HepG2 (cell line): ENCODE data around the gene MTARC1. TPM values are rescaled to one million over a fixed set of nuclear protein-coding genes. Genes with fewer than 3 reads are reported as not detected.

Experiments used
- ATRX ChIP-seq: sonication (generic); formaldehyde crosslinking; IDR thresholded peaks from 2 replicates; pipeline ENCODE4 v1.4.0; 2020; ENCODE audit warnings: missing genetic modification reagents, borderline replicate concordance
- CC2D1A ChIP-seq: sonication (generic); formaldehyde crosslinking; IDR thresholded peaks from 2 replicates; pipeline ENCODE4 v1.8.1; 2023; ENCODE audit warnings: mild to moderate bottlenecking, missing genetic modification reagents
- CEBPB ChIP-seq: IDR thresholded peaks from 2 replicates; pipeline ENCODE4 v1.6.1; 2011; ENCODE audit warnings: low read depth, low read length, improper control_type of control experiment, borderline replicate concordance
- ESRRA ChIP-seq: sonication (generic); formaldehyde crosslinking; IDR thresholded peaks from 2 replicates; pipeline ENCODE4 v1.5.1; 2020; ENCODE audit warnings: mild to moderate bottlenecking, low read depth, missing genetic modification reagents
- HBP1 ChIP-seq: IDR thresholded peaks from 2 replicates; pipeline ENCODE4 v1.6.1; 2016; ENCODE audit warnings: low read depth, control low read depth
- HIVEP1 ChIP-seq: sonication (generic); formaldehyde crosslinking; IDR thresholded peaks from 2 replicates; pipeline ENCODE4 v1.4.0; 2020; ENCODE audit warnings: mild to moderate bottlenecking, missing genetic modification reagents
- HMG20B ChIP-seq: conservative IDR thresholded peaks from 2 replicates; pipeline ENCODE4 v1.6.1; 2016; ENCODE audit warnings: missing genetic modification reagents, missing compliant biosample characterization
- KLF16 ChIP-seq, 2 experiments: sonication (generic) in 1 of 2; formaldehyde crosslinking in 1 of 2; IDR thresholded peaks; 2 replicates each; pipeline versions ENCODE4 v1.6.1 to v1.8.0; 2016 to 2023; ENCODE audit warnings: missing genetic modification reagents in 2 of 2, missing compliant biosample characterization in 1 of 2
- MTA1 ChIP-seq: sonication (generic); formaldehyde crosslinking; IDR thresholded peaks from 2 replicates; pipeline ENCODE4 v1.4.0; 2020; ENCODE audit warnings: missing genetic modification reagents, mild to moderate bottlenecking, borderline replicate concordance
- MTA3 ChIP-seq: sonication (generic); formaldehyde crosslinking; IDR thresholded peaks from 2 replicates; pipeline ENCODE4 v1.4.0; 2020; ENCODE audit warnings: missing genetic modification reagents
- NR2F6 ChIP-seq, 2 experiments: IDR thresholded peaks; 2 replicates each; pipeline ENCODE4 v1.6.1; 2016; ENCODE audit warnings: antibody characterized with exemption in 1 of 2, mild to moderate bottlenecking in 1 of 2
- RAD21 ChIP-seq: fragments of 450-650 bp; formaldehyde crosslinking; IDR thresholded peaks from 2 replicates; pipeline ENCODE4 v1.5.0; 2020; ENCODE audit warnings: mild to moderate bottlenecking
- RXRA ChIP-seq: sonication (generic); formaldehyde crosslinking; IDR thresholded peaks from 2 replicates; pipeline ENCODE4 v1.5.1; 2020; ENCODE audit warnings: missing genetic modification reagents
- TEAD3 ChIP-seq: optimal IDR thresholded peaks from 2 replicates; pipeline ENCODE3; 2016; ENCODE audit warnings: borderline replicate concordance
- ZNF33A ChIP-seq: sonication (generic); formaldehyde crosslinking; IDR thresholded peaks from 2 replicates; pipeline ENCODE4 v1.5.1; 2020; ENCODE audit warnings: missing genetic modification reagents, mild to moderate bottlenecking, moderate library complexity, borderline replicate concordance
- ZNF549 ChIP-seq: sonication (generic); formaldehyde crosslinking; IDR thresholded peaks from 2 replicates; pipeline ENCODE4 v1.5.0; 2020; ENCODE audit warnings: missing genetic modification reagents
- ZNF598 ChIP-seq: sonication (generic); formaldehyde crosslinking; IDR thresholded peaks from 2 replicates; pipeline ENCODE4 v1.5.1; 2020; ENCODE audit warnings: mild to moderate bottlenecking, missing genetic modification reagents, borderline replicate concordance
- ZSCAN20 ChIP-seq: sonication (generic); formaldehyde crosslinking; IDR thresholded peaks from 2 replicates; pipeline ENCODE4 v1.4.0; 2020; ENCODE audit warnings: missing genetic modification reagents, mild to moderate bottlenecking, borderline replicate concordance
- polyA plus RNA-seq, 8 experiments: library from polyadenylated mRNA; depleted of rRNA in 3 of 8; stranded (reverse) in 7 of 8; unstranded in 1 of 8; fragments of >200 nt; fragmentation: Illumina TruSeq in 4 of 8; extraction: Trizol in 4 of 8; gene quantifications; 2 replicates each; pipeline versions ENCODE4 v1.2.1 to v1.2.3, GENCODE V29; 2011 to 2016; ENCODE audit warnings: low read depth in 4 of 8, missing spikeins in 1 of 8, mixed read lengths in 1 of 8; ENCODE audit not compliant: insufficient read depth in 1 of 8
- total RNA-seq, 5 experiments: library from RNA; depleted of rRNA; stranded (reverse); fragments of >200 nt; fragmentation: Illumina TruSeq; extraction: Trizol; gene quantifications; 2 replicates each; pipeline ENCODE4 v1.2.3, GENCODE V29; 2016; ENCODE audit warnings: low read depth in 1 of 5
- TF ChIP-seq, protein P1 (sequence below): sonication (generic); formaldehyde crosslinking; IDR thresholded peaks from 2 replicates; pipeline ENCODE4 v1.8.1; 2023; ENCODE audit warnings: missing genetic modification reagents, mild to moderate bottlenecking, borderline replicate concordance
- TF ChIP-seq, protein P2 (sequence below): sonication (generic); formaldehyde crosslinking; IDR thresholded peaks from 2 replicates; pipeline ENCODE4 v1.5.0; 2020; ENCODE audit warnings: mild to moderate bottlenecking, missing genetic modification reagents, borderline replicate concordance

The MTARC1 gene
- total and polyA plus RNA-seq, 2 of the 13 experiments (the other 11 are each of a cell fraction or from before 2014, with no cell fraction given): 19.4 to 106 TPM

GRCh38 chr1:220767312-220768125, 19.2 kb upstream of the MTARC1 start (continued):
- no peak; the same call in 1 of the 2 replicates for TF ChIP-seq ZNF549
- TF ChIP-seq RAD21 (CRISPR knock-in tag): no peak
- TF ChIP-seq TEAD3 (CRISPR knock-in tag): peak; percentile 10
- no peak for TF ChIP-seq ATRX (CRISPR knock-in tag)
- TF ChIP-seq ZNF33A (CRISPR knock-in tag): peak; percentile 40; the same call in 1 of the 2 replicates
- TF ChIP-seq HMG20B (CRISPR knock-in tag): no peak
- TF ChIP-seq MTA3 (CRISPR knock-in tag): no peak
- TF ChIP-seq HBP1 (CRISPR knock-in tag): no peak
- no peak for TF ChIP-seq HIVEP1 (CRISPR knock-in tag)
- TF ChIP-seq ZNF598: no peak
- no peak for TF ChIP-seq RXRA
- TF ChIP-seq ZSCAN20: no peak
- TF ChIP-seq KLF16 (CRISPR knock-in tag; IDR thresholded peaks at IDR 0.05): peak in 1 of 2 experiments; percentile 28; a peak in 1 of 4 replicates
- no peak for TF ChIP-seq MTA1 (CRISPR knock-in tag)
- TF ChIP-seq, protein P1, sequence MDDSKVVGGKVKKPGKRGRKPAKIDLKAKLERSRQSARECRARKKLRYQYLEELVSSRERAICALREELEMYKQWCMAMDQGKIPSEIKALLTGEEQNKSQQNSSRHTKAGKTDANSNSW (CRISPR knock-in tag): no peak
- peak; percentile 98 for TF ChIP-seq CEBPB
- no peak; the same call in 1 of the 2 replicates for TF ChIP-seq NR2F6 (IDR thresholded peaks at IDR 0.05)
- peak; percentile 37; the same call in 1 of the 2 replicates for TF ChIP-seq NR2F6 (CRISPR knock-in tag; IDR thresholded peaks at IDR 0.05)
- TF ChIP-seq ESRRA (CRISPR knock-in tag): no peak
- TF ChIP-seq, protein P2, sequence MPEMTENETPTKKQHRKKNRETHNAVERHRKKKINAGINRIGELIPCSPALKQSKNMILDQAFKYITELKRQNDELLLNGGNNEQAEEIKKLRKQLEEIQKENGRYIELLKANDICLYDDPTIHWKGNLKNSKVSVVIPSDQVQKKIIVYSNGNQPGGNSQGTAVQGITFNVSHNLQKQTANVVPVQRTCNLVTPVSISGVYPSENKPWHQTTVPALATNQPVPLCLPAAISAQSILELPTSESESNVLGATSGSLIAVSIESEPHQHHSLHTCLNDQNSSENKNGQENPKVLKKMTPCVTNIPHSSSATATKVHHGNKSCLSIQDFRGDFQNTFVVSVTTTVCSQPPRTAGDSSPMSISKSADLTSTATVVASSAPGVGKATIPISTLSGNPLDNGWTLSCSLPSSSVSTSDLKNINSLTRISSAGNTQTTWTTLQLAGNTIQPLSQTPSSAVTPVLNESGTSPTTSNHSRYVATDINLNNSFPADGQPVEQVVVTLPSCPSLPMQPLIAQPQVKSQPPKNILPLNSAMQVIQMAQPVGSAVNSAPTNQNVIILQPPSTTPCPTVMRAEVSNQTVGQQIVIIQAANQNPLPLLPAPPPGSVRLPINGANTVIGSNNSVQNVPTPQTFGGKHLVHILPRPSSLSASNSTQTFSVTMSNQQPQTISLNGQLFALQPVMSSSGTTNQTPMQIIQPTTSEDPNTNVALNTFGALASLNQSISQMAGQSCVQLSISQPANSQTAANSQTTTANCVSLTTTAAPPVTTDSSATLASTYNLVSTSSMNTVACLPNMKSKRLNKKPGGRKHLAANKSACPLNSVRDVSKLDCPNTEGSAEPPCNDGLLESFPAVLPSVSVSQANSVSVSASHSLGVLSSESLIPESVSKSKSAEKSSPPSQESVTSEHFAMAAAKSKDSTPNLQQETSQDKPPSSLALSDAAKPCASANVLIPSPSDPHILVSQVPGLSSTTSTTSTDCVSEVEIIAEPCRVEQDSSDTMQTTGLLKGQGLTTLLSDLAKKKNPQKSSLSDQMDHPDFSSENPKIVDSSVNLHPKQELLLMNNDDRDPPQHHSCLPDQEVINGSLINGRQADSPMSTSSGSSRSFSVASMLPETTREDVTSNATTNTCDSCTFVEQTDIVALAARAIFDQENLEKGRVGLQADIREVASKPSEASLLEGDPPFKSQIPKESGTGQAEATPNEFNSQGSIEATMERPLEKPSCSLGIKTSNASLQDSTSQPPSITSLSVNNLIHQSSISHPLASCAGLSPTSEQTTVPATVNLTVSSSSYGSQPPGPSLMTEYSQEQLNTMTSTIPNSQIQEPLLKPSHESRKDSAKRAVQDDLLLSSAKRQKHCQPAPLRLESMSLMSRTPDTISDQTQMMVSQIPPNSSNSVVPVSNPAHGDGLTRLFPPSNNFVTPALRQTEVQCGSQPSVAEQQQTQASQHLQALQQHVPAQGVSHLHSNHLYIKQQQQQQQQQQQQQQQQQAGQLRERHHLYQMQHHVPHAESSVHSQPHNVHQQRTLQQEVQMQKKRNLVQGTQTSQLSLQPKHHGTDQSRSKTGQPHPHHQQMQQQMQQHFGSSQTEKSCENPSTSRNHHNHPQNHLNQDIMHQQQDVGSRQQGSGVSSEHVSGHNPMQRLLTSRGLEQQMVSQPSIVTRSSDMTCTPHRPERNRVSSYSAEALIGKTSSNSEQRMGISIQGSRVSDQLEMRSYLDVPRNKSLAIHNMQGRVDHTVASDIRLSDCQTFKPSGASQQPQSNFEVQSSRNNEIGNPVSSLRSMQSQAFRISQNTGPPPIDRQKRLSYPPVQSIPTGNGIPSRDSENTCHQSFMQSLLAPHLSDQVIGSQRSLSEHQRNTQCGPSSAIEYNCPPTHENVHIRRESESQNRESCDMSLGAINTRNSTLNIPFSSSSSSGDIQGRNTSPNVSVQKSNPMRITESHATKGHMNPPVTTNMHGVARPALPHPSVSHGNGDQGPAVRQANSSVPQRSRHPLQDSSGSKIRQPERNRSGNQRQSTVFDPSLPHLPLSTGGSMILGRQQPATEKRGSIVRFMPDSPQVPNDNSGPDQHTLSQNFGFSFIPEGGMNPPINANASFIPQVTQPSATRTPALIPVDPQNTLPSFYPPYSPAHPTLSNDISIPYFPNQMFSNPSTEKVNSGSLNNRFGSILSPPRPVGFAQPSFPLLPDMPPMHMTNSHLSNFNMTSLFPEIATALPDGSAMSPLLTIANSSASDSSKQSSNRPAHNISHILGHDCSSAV (CRISPR knock-in tag): no peak
- TF ChIP-seq CC2D1A: no peak
